ENCODE data around the gene CDC42BPA.
A peak's percentile ranks its signal among the peaks of the same experiment; 100 is the strongest.
"Not testable (repeated sequence)": the region's sequence is repeated elsewhere in the genome, so short reads cannot be mapped to it uniquely, and the experiment has no call there.

CDC42BPA gene

GRCh38 chr1:227231128-227231527 lies 87.2 kb downstream of the CDC42BPA start:
- not testable (repeated sequence) for H3K4me1 Mint-ChIP-seq (ENCODE audit: low read depth); H3K27ac Mint-ChIP-seq; H3K27me3 Mint-ChIP-seq (ENCODE audit: low read depth); H3K36me3 Mint-ChIP-seq (ENCODE audit: low read depth); H3K9me3 Mint-ChIP-seq; H3K4me3 Mint-ChIP-seq

GRCh38 chr1:227228201-227228600 lies 90.1 kb downstream of the CDC42BPA start:
- Mint-ChIP-seq H3K4me3 (no peak overlapping the region), H3K9me3 (no peaks in the 10 kb centered on the region), H3K27me3 (ENCODE audit: low read depth) (peaks cover 5% of the 10 kb centered on the region), H3K27ac (no peak overlapping the region), H3K36me3 (ENCODE audit: low read depth) (no peaks in the 10 kb centered on the region), H3K4me1 (ENCODE audit: low read depth) (no peaks in the 10 kb centered on the region)

DNA sequence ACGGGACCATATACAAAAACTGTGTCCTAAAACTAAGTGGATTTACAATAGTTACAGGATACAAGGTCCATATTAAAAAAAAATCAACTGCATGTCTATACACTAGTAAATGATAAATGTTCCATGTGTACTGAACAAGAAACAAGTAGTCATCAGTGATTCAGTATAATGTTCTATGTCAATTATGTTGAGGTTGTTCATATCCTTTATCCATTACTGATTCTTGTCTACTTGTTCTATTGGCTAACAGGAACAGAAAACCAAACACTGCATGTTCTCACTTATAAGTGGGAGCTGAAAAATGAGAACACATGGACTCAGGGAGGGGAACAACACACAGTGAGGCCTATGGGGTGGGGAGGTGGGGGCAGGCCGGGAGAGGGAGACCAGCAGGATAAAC lies 90.5 kb downstream of the CDC42BPA start:
- Mint-ChIP-seq H3K4me1 (ENCODE audit: low read depth) (no peaks in the 10 kb centered on the region), H3K36me3 (ENCODE audit: low read depth) (no peaks in the 10 kb centered on the region), H3K27ac (no peak overlapping the region), H3K27me3 (ENCODE audit: low read depth) (peaks cover 5% of the 10 kb centered on the region), H3K4me3 (no peak overlapping the region), H3K9me3 (no peaks in the 10 kb centered on the region)

DNA sequence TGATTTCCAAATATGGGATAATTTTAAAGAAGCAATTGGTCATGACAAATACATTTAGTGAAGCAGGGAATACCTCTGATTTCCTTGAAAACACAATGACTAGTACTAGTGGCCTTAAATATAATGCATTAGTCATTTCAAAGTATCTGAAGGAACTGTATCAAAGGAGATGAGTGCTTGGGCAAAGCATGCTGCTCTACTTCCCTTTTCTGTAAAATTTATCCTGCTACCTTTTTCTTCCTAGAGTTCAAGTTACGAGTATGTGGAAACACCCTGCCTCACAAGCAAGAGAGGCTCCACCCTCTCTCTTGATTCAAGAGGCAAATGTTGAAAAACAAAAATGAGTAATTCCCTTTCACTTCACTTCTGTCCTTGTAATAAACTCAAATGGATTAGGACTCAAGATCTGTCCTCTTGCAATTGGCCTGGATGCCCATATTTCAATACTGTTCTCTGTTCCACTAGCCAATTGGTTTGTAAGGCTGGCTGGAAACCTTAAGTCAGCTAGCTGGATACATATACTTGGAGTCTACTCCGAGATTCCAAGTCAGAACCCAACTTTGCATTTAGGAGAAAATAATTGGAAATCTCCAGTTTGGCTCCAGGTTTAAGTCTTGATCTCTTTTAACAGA lies 92.5 kb downstream of the CDC42BPA start:
- peaks cover 6% of the 10 kb centered on the region for H3K27me3 Mint-ChIP-seq (ENCODE audit: low read depth)
- no peaks in the 10 kb centered on the region for H3K9me3 Mint-ChIP-seq
- no peaks in the 10 kb centered on the region for H3K36me3 Mint-ChIP-seq (ENCODE audit: low read depth)
- H3K4me1 Mint-ChIP-seq (ENCODE audit: low read depth), result no peaks in the 10 kb centered on the region
- H3K27ac Mint-ChIP-seq, result no peak overlapping the region
- no peak overlapping the region for H3K4me3 Mint-ChIP-seq

DNA sequence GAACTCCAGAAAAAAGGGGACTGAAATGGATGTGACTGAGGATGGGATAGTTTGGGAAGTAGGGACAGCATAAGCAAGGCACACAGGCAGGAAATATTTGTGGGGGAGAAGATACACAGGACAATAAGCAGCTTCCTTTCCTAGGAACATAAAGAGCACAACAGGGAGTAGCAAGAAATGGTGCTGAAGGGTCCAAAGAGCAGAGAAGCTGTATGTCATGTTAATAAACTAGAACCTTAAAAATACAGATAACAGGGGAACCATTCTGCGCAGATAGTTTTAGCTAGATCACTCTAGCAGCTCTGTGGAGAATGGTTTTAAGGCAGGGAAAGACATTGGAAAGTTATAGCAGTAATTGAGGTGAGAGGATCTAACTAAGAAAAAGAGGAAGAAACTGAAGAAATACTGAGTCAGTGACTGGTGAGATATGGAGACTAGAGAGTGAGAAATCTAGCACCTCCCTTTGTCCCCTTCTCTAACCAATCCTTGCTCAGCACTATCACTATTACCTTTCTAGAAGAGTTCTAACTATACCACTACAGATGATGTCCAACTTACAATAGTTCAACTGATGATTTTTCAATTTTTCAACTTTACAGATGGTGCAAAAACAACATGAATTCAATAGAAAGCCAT lies 95.0 kb downstream of the CDC42BPA start:
- peaks cover 11% of the 10 kb centered on the region for H3K27me3 Mint-ChIP-seq (ENCODE audit: low read depth)
- no peaks in the 10 kb centered on the region for H3K9me3 Mint-ChIP-seq
- H3K4me3 Mint-ChIP-seq, result no peak overlapping the region
- no peaks in the 10 kb centered on the region for H3K4me1 Mint-ChIP-seq (ENCODE audit: low read depth)
- H3K27ac Mint-ChIP-seq, result no peak overlapping the region
- H3K36me3 Mint-ChIP-seq (ENCODE audit: low read depth), result no peaks in the 10 kb centered on the region

- no peaks in the 10 kb centered on the region for H3K9me3 Mint-ChIP-seq
- H3K27me3 Mint-ChIP-seq (ENCODE audit: low read depth), result peaks cover 10% of the 10 kb centered on the region
- no peaks in the 10 kb centered on the region for H3K36me3 Mint-ChIP-seq (ENCODE audit: low read depth)
- no peak overlapping the region for H3K4me3 Mint-ChIP-seq
- H3K27ac Mint-ChIP-seq, result no peak overlapping the region
- no peaks in the 10 kb centered on the region for H3K4me1 Mint-ChIP-seq (ENCODE audit: low read depth)
Observed at GRCh38 chr1:227219715-227220292, 98.5 kb downstream of the CDC42BPA start.

DNA sequence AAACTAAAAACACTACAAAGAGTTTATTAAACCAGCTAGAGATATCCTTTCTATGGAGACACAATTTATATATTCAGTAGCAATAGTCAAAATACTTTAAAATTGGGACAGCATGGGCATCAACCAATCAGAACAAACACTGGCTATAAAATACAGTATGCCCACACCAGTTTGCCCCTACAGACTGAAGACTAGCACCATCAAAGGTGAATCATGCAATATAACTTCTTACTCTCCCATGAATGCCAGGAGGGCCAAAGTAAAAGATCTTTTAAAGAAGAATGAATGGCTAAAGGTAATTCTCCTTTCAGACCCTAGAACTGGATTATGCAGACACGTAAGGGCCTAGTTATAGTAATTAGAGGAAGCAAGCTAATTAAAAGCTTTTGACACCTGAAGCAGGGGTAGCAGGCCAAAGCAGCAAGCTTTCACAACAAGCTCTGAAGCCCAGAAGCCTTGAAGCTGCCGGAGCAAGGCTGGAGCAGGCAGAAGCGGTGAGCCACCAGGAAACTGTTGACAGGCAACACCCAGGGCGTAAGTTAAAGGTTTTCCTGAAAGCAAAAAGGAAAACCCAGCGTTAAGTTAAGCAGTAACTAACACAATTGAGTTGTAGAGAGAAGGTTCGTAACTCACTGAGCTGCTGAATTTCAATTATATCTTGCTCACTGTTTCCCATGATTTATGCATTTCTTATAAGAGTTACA lies 99.3 kb downstream of the CDC42BPA start:
- Mint-ChIP-seq H3K27me3 (ENCODE audit: low read depth) (peaks cover 10% of the 10 kb centered on the region), H3K9me3 (no peaks in the 10 kb centered on the region), H3K4me3 (no peak overlapping the region), H3K36me3 (ENCODE audit: low read depth) (no peaks in the 10 kb centered on the region), H3K27ac (no peak overlapping the region), H3K4me1 (ENCODE audit: low read depth) (no peaks in the 10 kb centered on the region)

DNA sequence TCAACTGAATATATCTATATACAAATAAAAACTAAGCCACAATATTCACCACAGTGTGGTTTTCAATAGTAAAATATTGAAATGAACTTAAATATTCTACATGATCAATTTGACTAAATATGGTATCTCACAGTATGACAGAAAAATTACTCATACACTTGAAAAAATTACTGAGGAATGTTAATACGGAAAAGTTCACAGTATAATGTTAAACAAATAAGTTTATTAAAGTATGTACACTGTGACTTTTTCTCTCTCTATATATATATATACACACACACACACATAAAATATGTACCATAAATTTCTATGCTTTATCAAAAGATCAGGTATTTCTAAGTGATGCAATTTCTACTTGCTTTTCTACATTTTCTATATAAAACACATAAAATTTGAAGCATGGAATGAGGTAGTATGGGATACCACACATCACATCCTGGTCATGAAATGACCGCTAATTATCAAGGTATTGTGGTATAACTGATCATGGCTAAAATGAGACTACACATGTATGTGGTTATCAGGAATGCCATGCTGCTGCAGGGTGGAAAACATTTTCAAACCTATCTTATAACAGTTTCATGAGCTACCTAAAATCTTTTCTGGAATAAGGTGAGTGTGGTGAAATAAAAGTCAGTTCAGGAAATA lies 102.3 kb downstream of the CDC42BPA start:
- no peaks in the 10 kb centered on the region for H3K9me3 Mint-ChIP-seq
- no peaks in the 10 kb centered on the region for H3K4me1 Mint-ChIP-seq (ENCODE audit: low read depth)
- peaks cover 10% of the 10 kb centered on the region for H3K27me3 Mint-ChIP-seq (ENCODE audit: low read depth)
- H3K36me3 Mint-ChIP-seq (ENCODE audit: low read depth), result no peaks in the 10 kb centered on the region
- H3K27ac Mint-ChIP-seq, result no peak overlapping the region
- H3K4me3 Mint-ChIP-seq, result no peak overlapping the region

GRCh38 chr1:227214207-227214606 lies 104.1 kb downstream of the CDC42BPA start:
- H3K4me3 Mint-ChIP-seq, result no peak overlapping the region
- H3K4me1 Mint-ChIP-seq (ENCODE audit: low read depth), result no peaks in the 10 kb centered on the region
- H3K9me3 Mint-ChIP-seq, result no peaks in the 10 kb centered on the region

DNA sequence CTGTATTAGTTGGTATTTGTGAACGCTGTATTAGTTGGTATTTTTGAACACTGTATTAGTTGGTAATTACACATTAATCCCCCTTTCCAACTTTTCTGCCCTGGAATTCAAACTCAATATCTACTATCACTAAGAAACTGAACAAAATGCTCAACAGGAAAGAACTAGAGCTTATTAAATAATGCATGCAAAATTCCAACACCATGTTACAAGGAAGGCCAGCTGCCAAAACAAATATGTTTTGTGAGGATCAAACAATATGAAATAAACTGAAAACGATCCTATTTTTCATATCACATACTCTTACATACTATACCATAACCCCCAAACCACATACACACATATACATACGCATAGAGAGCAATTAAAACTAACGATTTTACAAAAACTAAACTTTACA lies 104.9 kb downstream of the CDC42BPA start:
- Mint-ChIP-seq H3K27ac (no peak overlapping the region), H3K4me3 (no peak overlapping the region), H3K36me3 (ENCODE audit: low read depth) (no peaks in the 10 kb centered on the region), H3K4me1 (ENCODE audit: low read depth) (no peaks in the 10 kb centered on the region), H3K9me3 (no peaks in the 10 kb centered on the region), H3K27me3 (ENCODE audit: low read depth) (peaks cover 5% of the 10 kb centered on the region)

More at GRCh38 chr1:227214207-227214606, 104.1 kb downstream of the CDC42BPA start:
- Mint-ChIP-seq H3K27me3 (ENCODE audit: low read depth) (peaks cover 5% of the 10 kb centered on the region), H3K27ac (no peak overlapping the region), H3K36me3 (ENCODE audit: low read depth) (no peaks in the 10 kb centered on the region)

GRCh38 chr1:227212164-227212563 lies 106.1 kb downstream of the CDC42BPA start:
- Mint-ChIP-seq H3K27me3 (ENCODE audit: low read depth) (no peaks in the 10 kb centered on the region), H3K4me3 (no peak overlapping the region), H3K36me3 (ENCODE audit: low read depth) (no peaks in the 10 kb centered on the region), H3K9me3 (no peaks in the 10 kb centered on the region), H3K27ac (no peak overlapping the region), H3K4me1 (ENCODE audit: low read depth) (no peaks in the 10 kb centered on the region)

DNA sequence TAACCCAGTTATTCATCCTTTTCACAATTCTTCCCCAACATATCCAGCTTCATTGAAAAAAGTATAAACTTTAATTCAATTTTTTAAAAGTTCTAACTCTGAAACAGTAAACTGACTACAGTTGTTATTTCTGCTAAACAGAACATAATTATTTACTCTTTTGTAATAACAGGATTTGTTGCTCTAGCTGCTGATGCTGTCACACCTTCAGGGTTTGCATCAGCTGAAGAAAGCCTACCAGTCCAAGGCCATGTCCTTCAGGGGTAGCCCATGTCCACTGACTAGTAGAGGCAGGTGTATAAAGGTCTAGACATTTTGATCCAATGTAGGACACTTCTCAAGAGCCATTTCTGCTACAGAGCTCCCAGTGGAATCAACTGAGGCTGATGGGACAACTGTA lies 107.7 kb downstream of the CDC42BPA start:
- Mint-ChIP-seq H3K9me3 (no peaks in the 10 kb centered on the region), H3K4me3 (no peak overlapping the region), H3K36me3 (ENCODE audit: low read depth) (no peaks in the 10 kb centered on the region), H3K27ac (no peak overlapping the region), H3K4me1 (ENCODE audit: low read depth) (no peaks in the 10 kb centered on the region), H3K27me3 (ENCODE audit: low read depth) (no peaks in the 10 kb centered on the region)

- Mint-ChIP-seq H3K4me1 (ENCODE audit: low read depth) (peaks cover 4% of the 10 kb centered on the region), H3K36me3 (ENCODE audit: low read depth) (no peaks in the 10 kb centered on the region), H3K9me3 (no peaks in the 10 kb centered on the region), H3K4me3 (no peak overlapping the region), H3K27me3 (ENCODE audit: low read depth) (peaks cover 11% of the 10 kb centered on the region), H3K27ac (no peak overlapping the region)
Observed at GRCh38 chr1:227197064-227197463, 121.2 kb downstream of the CDC42BPA start.

DNA sequence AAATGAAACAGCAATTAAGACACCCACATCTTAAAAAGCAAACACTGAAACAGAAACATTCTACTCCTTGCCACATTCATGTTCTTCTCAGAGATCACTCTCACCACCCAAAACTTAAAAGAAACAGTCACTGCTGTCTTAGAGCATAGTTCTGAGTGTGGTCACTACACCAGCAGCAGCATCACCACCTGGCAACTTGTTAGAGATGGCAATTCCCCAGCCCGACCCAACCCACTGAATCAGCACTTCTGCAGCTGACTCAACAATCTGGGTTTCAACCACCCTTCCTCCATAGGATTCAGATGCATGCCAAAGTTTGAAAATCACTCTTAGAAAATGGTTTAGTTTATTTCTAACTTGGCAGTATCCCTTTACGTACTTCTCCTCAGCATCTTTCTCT lies 126.1 kb downstream of the CDC42BPA start:
- Mint-ChIP-seq H3K36me3 (ENCODE audit: low read depth) (no peaks in the 10 kb centered on the region), H3K4me1 (ENCODE audit: low read depth) (peaks cover 8% of the 10 kb centered on the region), H3K27me3 (ENCODE audit: low read depth) (peaks cover 19% of the 10 kb centered on the region), H3K9me3 (no peaks in the 10 kb centered on the region), H3K27ac (peak overlapping the region; percentile 31), H3K4me3 (no peak overlapping the region)
